HepG2 (cell line): ENCODE results near the gene CA11. TPM values are rescaled to one million over a fixed set of nuclear protein-coding genes. Genes with fewer than 3 reads are reported as not detected.

Experiments used
- GABPA ChIP-seq, 2 experiments: IDR thresholded peaks; 2 replicates each; pipeline ENCODE4 v1.6.1; 2011 to 2016; ENCODE audit warnings: low read depth in 2 of 2, low read length in 1 of 2, missing biosample characterization in 1 of 2, missing genetic modification characterization in 1 of 2
- HCFC1 ChIP-seq: fragments of 150-350 bp; IDR thresholded peaks from 2 replicates; pipeline ENCODE4 v1.6.1; 2014; ENCODE audit warnings: low read depth, low read length
- IRF2 ChIP-seq: IDR thresholded peaks from 2 replicates; pipeline ENCODE4 v1.6.1; 2018; ENCODE audit warnings: missing genetic modification reagents, missing compliant biosample characterization
- SALL1 ChIP-seq: sonication (generic); formaldehyde crosslinking; IDR thresholded peaks from 2 replicates; pipeline ENCODE4 v1.8.0; 2022; ENCODE audit warnings: mild to moderate bottlenecking, missing genetic modification reagents
- SP2 ChIP-seq: sonication (generic); formaldehyde crosslinking; IDR thresholded peaks from 2 replicates; pipeline ENCODE4 v1.5.1; 2020; ENCODE audit warnings: mild to moderate bottlenecking, missing genetic modification reagents
- TBL1XR1 ChIP-seq: fragments of 150-350 bp; IDR thresholded peaks from 2 replicates; pipeline ENCODE4 v1.6.1; 2014; ENCODE audit warnings: borderline replicate concordance, low read length; ENCODE audit not compliant: partially characterized antibody
- YY1 ChIP-seq: IDR thresholded peaks from 2 replicates; pipeline ENCODE4 v1.6.1; 2011; ENCODE audit warnings: low read length, low read depth, moderate library complexity, mild to moderate bottlenecking; ENCODE audit not compliant: insufficient read depth, insufficient replicate concordance
- ZSCAN21 ChIP-seq: sonication (generic); formaldehyde crosslinking; IDR thresholded peaks from 2 replicates; pipeline ENCODE4 v1.8.0; 2022; ENCODE audit warnings: mild to moderate bottlenecking, missing genetic modification reagents, moderate library complexity, borderline replicate concordance
- polyA plus RNA-seq, 8 experiments: library from polyadenylated mRNA; depleted of rRNA in 3 of 8; stranded (reverse) in 7 of 8; unstranded in 1 of 8; fragments of >200 nt; fragmentation: Illumina TruSeq in 4 of 8; extraction: Trizol in 4 of 8; gene quantifications; 2 replicates each; pipeline versions ENCODE4 v1.2.1 to v1.2.3, GENCODE V29; 2011 to 2016; ENCODE audit warnings: low read depth in 4 of 8, missing spikeins in 1 of 8, mixed read lengths in 1 of 8; ENCODE audit not compliant: insufficient read depth in 1 of 8
- total RNA-seq, 5 experiments: library from RNA; depleted of rRNA; stranded (reverse); fragments of >200 nt; fragmentation: Illumina TruSeq; extraction: Trizol; gene quantifications; 2 replicates each; pipeline ENCODE4 v1.2.3, GENCODE V29; 2016; ENCODE audit warnings: low read depth in 1 of 5
- TF ChIP-seq, protein P1 (sequence below): sonication (generic); formaldehyde crosslinking; IDR thresholded peaks from 2 replicates; pipeline ENCODE4 v1.4.0; 2020; ENCODE audit warnings: missing genetic modification reagents
- TF ChIP-seq, protein P2 (sequence below): sonication (generic); formaldehyde crosslinking; IDR thresholded peaks from 2 replicates; pipeline ENCODE4 v1.5.1; 2020; ENCODE audit warnings: mild to moderate bottlenecking, missing genetic modification reagents, borderline replicate concordance
- TF ChIP-seq, protein P3 (sequence below): sonication (generic); formaldehyde crosslinking; IDR thresholded peaks from 2 replicates; pipeline ENCODE4 v1.4.0; 2020; ENCODE audit warnings: missing genetic modification reagents, borderline replicate concordance
- TF ChIP-seq, protein P4 (sequence below): sonication (generic); formaldehyde crosslinking; IDR thresholded peaks from 2 replicates; pipeline ENCODE4 v1.5.0; 2020; ENCODE audit warnings: missing genetic modification reagents
- TF ChIP-seq, protein P5 (sequence below): sonication (generic); formaldehyde crosslinking; conservative IDR thresholded peaks from 2 replicates; pipeline ENCODE4 v1.5.0; 2020; ENCODE audit warnings: missing genetic modification reagents
- TF ChIP-seq, protein P6 (sequence below): sonication (generic); formaldehyde crosslinking; IDR thresholded peaks from 2 replicates; pipeline ENCODE4 v1.4.0; 2020; ENCODE audit warnings: missing genetic modification reagents, borderline replicate concordance

CA11 gene
- total and polyA plus RNA-seq, 2 of the 13 experiments (the other 11 are each of a cell fraction or from before 2014, with no cell fraction given) = 0.41 to 0.58 TPM

DNA sequence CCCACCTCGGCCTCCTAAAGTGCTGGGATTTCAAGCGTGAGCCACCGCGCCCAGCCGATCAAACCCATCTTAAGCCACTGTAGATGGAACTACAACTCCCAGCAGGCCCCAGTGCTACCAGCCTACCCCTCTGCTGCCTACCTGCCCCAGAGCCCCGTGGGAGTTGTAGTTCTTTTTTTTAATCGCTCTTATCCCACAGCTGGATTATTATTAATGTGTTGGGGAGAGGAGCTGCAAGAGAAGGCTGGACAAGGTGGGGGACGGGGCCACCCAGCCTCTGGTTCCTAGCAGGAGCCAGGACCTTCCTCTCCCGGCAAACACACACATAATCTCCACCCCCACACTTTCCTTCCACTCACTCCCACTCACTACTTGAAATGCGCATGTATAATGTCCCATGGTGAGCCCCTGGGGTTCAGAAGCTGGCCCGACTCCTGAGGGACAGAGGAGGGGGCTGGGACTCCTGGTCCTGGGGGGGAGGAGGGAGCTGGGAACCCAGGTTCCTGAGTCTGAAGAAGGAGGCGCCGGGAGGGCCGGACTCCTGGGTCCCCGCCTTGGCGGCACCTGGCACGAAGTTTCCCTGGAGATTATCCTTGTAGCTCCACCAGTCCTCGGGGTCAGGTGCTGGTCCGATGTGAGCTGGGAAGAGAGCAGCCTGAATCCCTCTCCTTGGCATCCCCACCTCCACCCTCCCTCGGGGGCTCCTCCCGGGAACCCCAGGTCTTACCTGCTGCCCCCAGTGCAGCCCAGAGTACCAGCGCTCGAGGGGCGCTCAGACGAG is 958 bp downstream of the CA11 start (continued):
- TF ChIP-seq, protein P1, sequence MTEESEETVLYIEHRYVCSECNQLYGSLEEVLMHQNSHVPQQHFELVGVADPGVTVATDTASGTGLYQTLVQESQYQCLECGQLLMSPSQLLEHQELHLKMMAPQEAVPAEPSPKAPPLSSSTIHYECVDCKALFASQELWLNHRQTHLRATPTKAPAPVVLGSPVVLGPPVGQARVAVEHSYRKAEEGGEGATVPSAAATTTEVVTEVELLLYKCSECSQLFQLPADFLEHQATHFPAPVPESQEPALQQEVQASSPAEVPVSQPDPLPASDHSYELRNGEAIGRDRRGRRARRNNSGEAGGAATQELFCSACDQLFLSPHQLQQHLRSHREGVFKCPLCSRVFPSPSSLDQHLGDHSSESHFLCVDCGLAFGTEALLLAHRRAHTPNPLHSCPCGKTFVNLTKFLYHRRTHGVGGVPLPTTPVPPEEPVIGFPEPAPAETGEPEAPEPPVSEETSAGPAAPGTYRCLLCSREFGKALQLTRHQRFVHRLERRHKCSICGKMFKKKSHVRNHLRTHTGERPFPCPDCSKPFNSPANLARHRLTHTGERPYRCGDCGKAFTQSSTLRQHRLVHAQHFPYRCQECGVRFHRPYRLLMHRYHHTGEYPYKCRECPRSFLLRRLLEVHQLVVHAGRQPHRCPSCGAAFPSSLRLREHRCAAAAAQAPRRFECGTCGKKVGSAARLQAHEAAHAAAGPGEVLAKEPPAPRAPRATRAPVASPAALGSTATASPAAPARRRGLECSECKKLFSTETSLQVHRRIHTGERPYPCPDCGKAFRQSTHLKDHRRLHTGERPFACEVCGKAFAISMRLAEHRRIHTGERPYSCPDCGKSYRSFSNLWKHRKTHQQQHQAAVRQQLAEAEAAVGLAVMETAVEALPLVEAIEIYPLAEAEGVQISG (CRISPR knock-in tag) = peak; percentile 77
- TF ChIP-seq HCFC1 (peak; percentile 98), SALL1 (CRISPR knock-in tag) (no peak), SP2 (CRISPR knock-in tag) (no peak), YY1 (peak; percentile 40), GABPA (IDR thresholded peaks at IDR 0.05; ENCODE audit: low read depth, low read length) (no peak), GABPA (CRISPR knock-in tag; IDR thresholded peaks at IDR 0.05; ENCODE audit: low read depth) (peak; percentile 61), TBL1XR1 (peak; percentile 64), IRF2 (CRISPR knock-in tag) (0 out of 2 replicates have a peak, but pooled peaks have one; percentile 49), ZSCAN21 (CRISPR knock-in tag) (no peak)
- TF ChIP-seq, protein P2, sequence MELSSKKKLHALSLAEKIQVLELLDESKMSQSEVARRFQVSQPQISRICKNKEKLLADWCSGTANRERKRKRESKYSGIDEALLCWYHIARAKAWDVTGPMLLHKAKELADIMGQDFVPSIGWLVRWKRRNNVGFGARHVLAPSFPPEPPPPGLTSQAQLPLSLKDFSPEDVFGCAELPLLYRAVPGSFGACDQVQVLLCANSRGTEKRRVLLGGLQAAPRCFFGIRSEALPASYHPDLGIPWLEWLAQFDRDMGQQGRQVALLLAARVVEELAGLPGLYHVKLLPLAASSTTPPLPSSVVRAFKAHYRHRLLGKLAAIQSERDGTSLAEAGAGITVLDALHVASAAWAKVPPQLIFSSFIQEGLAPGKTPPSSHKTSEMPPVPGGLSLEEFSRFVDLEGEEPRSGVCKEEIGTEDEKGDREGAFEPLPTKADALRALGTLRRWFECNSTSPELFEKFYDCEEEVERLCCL (CRISPR knock-in tag) = no peak
- TF ChIP-seq, protein P3, sequence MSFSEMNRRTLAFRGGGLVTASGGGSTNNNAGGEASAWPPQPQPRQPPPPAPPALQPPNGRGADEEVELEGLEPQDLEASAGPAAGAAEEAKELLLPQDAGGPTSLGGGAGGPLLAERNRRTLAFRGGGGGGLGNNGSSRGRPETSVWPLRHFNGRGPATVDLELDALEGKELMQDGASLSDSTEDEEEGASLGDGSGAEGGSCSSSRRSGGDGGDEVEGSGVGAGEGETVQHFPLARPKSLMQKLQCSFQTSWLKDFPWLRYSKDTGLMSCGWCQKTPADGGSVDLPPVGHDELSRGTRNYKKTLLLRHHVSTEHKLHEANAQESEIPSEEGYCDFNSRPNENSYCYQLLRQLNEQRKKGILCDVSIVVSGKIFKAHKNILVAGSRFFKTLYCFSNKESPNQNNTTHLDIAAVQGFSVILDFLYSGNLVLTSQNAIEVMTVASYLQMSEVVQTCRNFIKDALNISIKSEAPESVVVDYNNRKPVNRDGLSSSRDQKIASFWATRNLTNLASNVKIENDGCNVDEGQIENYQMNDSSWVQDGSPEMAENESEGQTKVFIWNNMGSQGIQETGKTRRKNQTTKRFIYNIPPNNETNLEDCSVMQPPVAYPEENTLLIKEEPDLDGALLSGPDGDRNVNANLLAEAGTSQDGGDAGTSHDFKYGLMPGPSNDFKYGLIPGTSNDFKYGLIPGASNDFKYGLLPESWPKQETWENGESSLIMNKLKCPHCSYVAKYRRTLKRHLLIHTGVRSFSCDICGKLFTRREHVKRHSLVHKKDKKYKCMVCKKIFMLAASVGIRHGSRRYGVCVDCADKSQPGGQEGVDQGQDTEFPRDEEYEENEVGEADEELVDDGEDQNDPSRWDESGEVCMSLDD = no peak
- TF ChIP-seq, protein P4, sequence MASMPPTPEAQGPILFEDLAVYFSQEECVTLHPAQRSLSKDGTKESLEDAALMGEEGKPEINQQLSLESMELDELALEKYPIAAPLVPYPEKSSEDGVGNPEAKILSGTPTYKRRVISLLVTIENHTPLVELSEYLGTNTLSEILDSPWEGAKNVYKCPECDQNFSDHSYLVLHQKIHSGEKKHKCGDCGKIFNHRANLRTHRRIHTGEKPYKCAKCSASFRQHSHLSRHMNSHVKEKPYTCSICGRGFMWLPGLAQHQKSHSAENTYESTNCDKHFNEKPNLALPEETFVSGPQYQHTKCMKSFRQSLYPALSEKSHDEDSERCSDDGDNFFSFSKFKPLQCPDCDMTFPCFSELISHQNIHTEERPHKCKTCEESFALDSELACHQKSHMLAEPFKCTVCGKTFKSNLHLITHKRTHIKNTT (CRISPR knock-in tag) = 0 out of 2 replicates have a peak, but pooled peaks have one; percentile 38
- TF ChIP-seq, protein P5, sequence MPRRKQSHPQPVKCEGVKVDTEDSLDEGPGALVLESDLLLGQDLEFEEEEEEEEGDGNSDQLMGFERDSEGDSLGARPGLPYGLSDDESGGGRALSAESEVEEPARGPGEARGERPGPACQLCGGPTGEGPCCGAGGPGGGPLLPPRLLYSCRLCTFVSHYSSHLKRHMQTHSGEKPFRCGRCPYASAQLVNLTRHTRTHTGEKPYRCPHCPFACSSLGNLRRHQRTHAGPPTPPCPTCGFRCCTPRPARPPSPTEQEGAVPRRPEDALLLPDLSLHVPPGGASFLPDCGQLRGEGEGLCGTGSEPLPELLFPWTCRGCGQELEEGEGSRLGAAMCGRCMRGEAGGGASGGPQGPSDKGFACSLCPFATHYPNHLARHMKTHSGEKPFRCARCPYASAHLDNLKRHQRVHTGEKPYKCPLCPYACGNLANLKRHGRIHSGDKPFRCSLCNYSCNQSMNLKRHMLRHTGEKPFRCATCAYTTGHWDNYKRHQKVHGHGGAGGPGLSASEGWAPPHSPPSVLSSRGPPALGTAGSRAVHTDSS (CRISPR knock-in tag) = 0 out of 2 replicates have a peak, but pooled peaks have one; percentile 58
- TF ChIP-seq, protein P6, sequence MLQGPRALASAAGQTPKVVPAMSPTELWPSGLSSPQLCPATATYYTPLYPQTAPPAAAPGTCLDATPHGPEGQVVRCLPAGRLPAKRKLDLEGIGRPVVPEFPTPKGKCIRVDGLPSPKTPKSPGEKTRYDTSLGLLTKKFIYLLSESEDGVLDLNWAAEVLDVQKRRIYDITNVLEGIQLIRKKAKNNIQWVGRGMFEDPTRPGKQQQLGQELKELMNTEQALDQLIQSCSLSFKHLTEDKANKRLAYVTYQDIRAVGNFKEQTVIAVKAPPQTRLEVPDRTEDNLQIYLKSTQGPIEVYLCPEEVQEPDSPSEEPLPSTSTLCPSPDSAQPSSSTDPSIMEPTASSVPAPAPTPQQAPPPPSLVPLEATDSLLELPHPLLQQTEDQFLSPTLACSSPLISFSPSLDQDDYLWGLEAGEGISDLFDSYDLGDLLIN = peak; percentile 61; the same call in 1 of the 2 replicates
